ENCODE results near the gene DDX28.

Gene DDX28

GRCh38 chr16:68022728-68023537 lies at the start of gene DDX28, which contains the start of gene DUS2:
Gene DDX28, minus strand, starts transcription at chr16:68023232. Its CDS starts 30 bp downstream, at chr16:68023202.
Gene DUS2, plus strand, starts transcription at chr16:68023284. Its CDS starts 14,740 bp downstream, at chr16:68038024.
- DNase-seq: peak; percentile 90

DNA sequence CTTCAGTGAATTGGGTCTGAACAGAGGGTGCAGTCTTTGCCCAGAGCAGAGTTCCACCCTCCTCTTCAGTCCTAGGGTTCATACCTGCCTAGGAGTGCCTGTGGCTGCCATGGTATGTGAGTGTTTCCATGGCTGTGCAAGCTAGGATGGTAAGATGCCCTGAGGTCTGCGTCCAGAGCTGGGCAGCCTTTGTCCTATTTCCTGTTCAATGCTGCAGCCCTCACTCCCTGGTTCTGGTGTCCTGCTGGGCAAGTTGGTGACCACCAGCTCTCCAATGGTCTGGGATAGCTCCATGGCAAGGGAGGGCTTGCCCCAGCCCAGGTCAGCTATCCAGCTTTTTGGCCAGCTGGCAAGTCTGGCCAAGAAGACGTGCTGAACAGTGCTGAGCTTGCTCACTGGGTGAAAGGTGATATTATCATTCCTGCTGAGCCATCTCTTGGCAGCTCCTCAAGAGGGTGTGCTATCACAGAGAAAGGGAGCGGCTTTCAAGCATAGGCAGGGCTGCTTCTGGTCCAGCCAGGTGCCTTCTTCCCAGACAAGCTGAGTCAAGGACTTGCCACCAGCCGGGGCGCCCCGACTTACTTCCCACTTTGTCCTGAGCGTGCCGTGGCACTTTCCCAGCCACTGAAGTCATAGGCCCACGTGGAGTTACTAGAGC lies 49.1 kb upstream of the DDX28 start:
- DNase-seq: no peak

- DNase-seq: no peak
Observed at GRCh38 chr16:68071518-68071901, 48.5 kb upstream of the DDX28 start.

DNA sequence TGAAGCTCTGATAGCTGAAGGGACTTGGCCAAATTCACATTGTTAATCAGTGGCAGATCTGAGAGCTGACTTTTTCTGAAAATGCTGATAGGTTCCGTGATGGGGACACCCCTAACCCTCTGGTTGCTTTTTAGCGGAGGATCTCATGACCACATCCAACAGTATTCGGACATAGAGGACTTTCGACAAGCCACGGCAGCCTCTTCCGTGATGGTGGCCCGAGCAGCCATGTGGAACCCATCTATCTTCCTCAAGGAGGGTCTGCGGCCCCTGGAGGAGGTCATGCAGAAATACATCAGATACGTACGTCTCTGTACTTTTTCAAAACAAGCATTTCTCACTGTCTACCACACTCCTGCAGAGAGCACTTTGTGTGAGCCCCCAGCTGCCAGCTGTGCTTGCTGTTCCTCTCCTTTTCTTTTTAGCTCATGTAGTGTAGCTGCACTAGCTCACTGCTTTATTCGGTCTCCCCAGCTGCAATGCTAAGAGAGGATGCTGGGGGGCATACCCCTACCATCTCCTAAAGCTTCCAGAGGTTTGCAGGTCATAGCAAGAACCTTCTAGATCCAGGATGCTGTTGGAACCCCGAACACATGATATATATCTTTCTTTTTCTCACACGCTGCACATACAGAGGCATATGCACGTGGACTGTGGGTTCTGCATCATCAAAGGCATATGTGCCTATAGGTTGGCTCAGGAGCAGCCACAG lies 47.9 kb upstream of the DDX28 start:
- DNase-seq: no peak

DNA sequence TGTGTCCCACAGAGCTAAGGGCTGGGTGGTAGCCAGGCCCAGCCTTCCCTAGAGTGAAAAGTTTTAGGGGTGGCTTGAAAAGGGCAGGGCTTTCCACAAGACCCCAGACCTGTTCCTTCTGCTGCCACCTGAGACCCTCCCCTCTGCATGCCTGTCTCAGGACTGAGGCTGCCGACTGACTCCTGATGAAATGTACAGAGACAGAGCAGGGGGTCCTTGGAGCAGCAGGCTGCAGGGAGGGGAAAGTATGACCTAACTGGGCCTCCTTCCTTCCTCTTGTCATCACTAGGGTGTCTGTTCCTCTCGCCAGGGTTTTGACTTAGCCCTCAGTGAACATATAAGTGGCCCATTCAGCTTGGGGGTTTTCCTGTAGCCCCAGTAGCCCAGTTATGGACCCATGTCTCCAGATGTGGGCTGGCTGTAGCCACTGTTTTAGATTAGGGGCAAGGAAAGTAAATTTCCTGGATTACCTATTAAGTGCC lies 47.3 kb upstream of the DDX28 start:
- no peak for DNase-seq

DNA sequence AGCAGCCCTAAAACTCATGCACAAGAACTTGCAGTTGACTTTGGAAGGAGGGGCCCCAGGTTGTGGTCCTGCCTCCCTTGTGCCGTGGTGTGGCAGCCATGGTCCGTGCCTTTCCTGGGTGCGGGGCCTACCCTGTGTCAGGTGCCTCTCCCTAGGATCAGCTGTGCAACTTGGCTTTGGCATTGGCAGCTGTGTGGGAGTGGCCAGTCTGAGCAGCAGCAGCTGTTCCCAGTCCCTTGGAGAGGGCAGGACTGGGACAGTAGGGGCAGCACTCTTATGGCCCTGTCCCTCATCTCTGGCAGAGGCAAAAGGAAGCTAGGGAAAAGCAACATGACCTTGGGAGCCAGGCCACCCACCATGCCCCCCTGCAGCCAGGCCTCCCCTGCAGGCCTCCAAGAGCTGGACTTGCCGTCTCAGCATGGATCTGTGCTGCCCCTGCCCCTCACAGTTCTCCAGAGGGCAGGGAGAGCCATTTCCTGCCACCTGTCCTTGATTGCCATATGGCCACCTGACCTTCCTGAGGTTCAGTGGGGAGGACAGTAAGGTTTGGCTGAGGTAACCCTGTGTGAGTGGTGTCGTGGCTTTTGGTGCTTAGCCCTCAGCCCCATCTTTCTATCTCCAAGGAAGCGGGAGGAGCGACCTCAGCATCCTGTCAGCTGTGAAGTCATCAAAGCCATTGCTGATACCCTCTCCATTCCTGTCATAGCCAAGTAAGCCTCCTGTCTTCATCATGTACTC lies 46.6 kb upstream of the DDX28 start:
- DNase-seq: no peak

- no peak for DNase-seq
Observed at GRCh38 chr16:68068926-68069325, 45.9 kb upstream of the DDX28 start.

DNA sequence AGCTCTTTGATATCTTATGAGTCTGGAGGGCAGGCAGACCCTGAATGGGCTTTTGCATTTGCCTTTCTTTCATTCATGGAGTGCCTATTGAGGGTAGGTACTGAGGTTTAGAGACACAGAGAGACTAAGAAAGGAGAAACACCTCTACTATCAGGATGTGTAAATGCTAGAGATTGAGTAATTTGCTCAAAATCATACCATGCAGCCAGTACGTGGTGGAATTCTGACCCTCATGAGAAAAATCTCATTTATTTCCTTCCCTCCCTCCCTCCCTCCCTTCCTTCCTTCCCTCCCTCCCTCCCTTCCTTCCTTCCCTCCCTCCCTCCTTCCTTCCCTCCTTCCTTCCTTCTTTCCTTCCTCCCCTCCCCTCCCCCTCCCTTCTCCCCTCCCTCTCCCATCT lies 43.7 kb upstream of the DDX28 start:
- no peak for DNase-seq

- DNase-seq: no peak
Observed at GRCh38 chr16:68065716-68066305, 42.8 kb upstream of the DDX28 start.

DNA sequence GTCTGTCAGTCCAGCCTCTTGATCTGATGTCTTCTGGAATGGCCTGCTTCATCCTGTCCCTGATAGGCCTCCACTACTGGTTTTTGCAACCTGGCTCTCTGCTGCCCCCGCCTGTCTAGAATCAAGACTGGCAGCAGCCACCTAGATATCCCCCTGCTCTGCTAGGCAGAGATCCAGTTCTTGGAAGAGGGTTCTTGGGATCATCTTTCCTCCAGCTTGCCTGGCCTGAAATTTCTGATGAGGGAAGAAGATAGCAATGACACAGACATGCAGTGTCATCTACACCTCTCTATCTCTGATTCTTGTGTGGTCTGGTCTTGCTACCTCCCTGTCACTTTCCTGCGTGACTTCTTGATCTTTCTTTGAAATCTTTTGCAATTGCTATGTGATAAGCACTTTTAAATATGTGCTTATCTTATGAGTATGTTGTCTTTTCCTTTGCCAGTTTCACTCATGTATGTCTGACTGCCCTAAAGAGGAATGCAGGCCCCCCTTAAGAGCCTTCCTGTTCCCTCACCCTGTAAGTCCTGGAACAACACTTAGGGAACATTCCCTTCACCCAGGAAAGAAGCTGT lies 41.8 kb upstream of the DDX28 start:
- DNase-seq: peak; percentile 75

DNA sequence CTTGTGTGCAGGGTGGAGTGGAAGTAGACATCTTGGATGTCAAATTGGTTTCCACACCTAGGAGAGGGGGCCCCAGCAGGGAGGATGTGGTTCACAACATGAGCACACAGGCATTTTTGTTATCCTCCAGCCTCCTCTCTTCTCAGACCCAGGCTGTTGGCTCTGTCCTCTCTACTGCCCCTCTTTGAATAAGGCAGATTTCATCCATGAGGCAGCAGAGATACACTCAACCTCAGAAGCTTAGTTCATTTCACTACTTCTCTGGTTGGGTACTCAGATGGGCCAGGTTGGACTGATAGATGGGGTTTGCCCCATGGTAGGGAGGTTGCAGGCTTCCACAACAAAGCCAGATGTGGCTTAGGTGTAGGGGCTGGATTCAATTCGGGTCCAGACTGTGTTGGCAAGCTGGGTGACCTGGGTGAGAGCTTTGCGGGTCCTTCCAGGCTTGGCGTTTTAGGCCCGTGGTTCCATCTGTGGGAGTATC lies 39.9 kb upstream of the DDX28 start:
- DNase-seq: peak; percentile 39

GRCh38 chr16:68061396-68061795 lies 38.4 kb upstream of the DDX28 start:
- no peak for DNase-seq

DNA sequence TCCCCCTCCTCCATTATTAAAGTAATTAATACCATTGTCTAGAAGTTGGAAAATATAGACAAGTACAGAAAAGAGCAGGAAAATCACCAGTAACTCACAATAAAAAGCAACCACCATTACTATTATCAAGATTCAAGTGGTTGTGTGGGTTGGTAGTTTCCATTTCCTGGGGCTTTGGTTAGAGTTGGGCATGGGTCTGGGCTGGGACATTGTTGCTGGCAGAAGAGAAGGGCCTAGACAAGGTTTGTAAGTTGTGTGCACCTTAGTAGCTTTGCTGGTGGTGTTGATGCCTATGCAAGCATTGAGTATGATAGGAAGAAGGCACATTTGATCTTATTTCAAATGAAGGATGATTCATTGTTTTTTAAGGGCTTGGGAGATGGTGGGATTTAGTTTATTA lies 36.8 kb upstream of the DDX28 start:
- DNase-seq: no peak

GRCh38 chr16:68055395-68055794 lies 32.4 kb upstream of the DDX28 start:
- no peak for DNase-seq

GRCh38 chr16:68049449-68049848 lies 26.4 kb upstream of the DDX28 start:
- DNase-seq: no peak

DNA sequence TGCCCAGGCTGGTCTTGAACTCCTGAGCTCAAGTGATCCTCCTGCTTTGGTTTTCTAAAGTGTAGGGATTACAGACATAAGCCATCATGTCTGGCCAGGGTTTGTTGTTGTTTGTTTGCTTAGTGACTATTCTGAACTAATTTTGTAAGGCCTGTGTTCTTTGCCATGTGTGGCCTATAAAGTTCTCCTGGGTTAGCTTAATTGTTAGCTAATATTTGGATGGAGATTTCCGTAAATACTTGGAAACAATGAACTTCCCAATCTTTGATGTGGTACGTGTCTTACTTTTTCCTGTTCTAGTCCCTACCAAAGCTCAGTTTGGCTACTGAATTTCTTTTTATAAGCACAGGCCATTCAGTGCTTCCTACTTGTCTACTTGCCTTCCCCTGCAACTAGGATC lies 25.0 kb upstream of the DDX28 start:
- DNase-seq: no peak

DNA sequence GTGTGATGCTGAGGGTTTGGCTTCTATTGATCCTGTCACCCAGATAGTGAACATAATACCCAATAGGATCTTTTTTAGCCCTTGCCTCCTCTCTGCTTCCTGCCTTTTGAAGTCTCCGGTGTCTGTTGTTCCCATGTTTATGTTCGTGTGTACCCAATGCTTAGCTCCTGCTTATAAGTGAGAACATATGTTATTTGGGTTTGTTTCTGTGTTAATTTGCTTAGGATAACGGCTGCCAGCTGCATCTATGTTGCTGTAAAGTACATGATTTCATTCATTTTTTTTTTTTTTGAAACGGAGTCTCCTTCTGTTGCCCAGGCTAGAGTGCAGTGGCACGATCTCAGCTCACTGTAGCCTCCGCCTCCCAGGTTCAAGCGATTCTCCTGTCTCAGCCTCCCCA lies 23.1 kb upstream of the DDX28 start:
- DNase-seq: no peak

GRCh38 chr16:68041783-68042182 lies 18.8 kb upstream of the DDX28 start:
- DNase-seq: no peak

DNA sequence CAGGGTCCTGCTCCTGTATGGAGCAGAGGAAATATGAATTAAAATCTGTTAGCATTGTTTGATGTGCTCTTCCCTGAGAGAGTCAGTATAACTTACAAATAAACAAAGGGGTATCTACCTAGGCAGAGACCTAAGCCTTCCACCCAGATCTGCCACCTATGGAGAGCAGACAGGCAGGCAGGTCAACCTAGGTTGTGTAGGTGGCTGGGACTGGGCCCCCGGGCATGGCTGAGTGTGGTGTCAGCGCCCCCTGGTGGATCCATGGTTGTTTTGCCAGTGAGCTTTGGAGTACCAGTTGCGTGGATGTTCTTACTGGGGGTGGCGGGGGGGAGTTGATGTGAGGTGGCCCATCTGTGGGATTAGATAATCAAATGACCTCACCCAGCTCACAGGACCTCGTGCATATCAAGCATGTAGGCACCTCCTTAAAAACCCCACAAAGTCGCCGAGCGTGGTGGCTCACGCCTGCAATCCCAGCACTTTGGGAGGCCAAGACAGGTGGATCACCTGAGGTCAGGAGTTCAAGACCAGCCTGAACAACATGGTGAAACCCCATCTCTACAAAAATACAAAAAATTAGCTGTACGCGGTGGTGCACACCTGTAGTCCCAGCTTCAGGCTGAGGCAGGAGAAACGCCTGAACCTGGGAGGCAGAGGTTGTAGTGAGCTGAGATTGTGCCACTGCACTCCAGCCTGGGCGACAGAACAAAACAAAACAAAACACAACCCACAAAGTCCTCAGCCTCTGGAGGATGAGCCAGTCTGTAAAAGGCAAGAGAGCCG lies 17.7 kb upstream of the DDX28 start:
- peak; percentile 87 for DNase-seq

GRCh38 chr16:68037841-68038597 lies 15.0 kb upstream of the DDX28 start:
- DNase-seq: no peak

Data from CD4-positive, alpha-beta T cell treated with Interleukin-15 for 1 hour (primary cell).